H9 (cell line): ENCODE data around the gene CSAD. TPM values are rescaled to one million over a fixed set of nuclear protein-coding genes. Genes with fewer than 3 reads are reported as not detected.

Experiments
- DNase-seq: peaks from one replicate; pipeline ENCODE4 v3.0.0-alpha.2; 2017
- H2AFZ ChIP-seq: one replicate; pipeline ENCODE4 v1.6.1; 2013; ENCODE audit warnings: mild to moderate bottlenecking, low read length, control low read depth, moderate library complexity
- H2AK5ac ChIP-seq: 2 replicates; pipeline ENCODE4 v1.6.1; 2013; ENCODE audit warnings: low read length, control low read depth, mixed read lengths; ENCODE audit not compliant: insufficient read length
- H2BK120ac ChIP-seq: one replicate; pipeline ENCODE4 v1.6.1; 2013; ENCODE audit warnings: low read depth, mild to moderate bottlenecking, low read length, control low read depth, inconsistent platforms; ENCODE audit not compliant: poor library complexity, severe bottlenecking
- H2BK12ac ChIP-seq: 2 replicates; pipeline ENCODE4 v1.6.1; 2013; ENCODE audit warnings: low read length, control low read depth, mixed read lengths, low read depth; ENCODE audit not compliant: insufficient read length
- H2BK15ac ChIP-seq: 2 replicates; pipeline ENCODE4 v1.6.1; 2013; ENCODE audit warnings: low read depth, low read length, control low read depth
- H2BK20ac ChIP-seq: one replicate; pipeline ENCODE4 v1.6.1; 2013; ENCODE audit warnings: low read depth, mild to moderate bottlenecking, low read length, control low read depth, inconsistent platforms; ENCODE audit not compliant: poor library complexity, severe bottlenecking
- H2BK5ac ChIP-seq: 2 replicates; pipeline ENCODE4 v1.6.1; 2013; ENCODE audit warnings: low read length, control low read depth, mixed read lengths; ENCODE audit not compliant: insufficient read length
- H3K14ac ChIP-seq: 2 replicates; pipeline ENCODE4 v1.6.1; 2013; ENCODE audit warnings: low read length, control low read depth; ENCODE audit not compliant: insufficient read depth
- H3K18ac ChIP-seq: 2 replicates; pipeline ENCODE4 v1.6.1; 2013; ENCODE audit warnings: low read depth, mild to moderate bottlenecking, mixed read lengths, low read length, control low read depth; ENCODE audit not compliant: insufficient read length
- H3K23ac ChIP-seq: 2 replicates; pipeline ENCODE4 v1.6.1; 2013; ENCODE audit warnings: low read length, control low read depth, mixed read lengths, low read depth; ENCODE audit not compliant: insufficient read length
- H3K23me2 ChIP-seq: 2 replicates; pipeline ENCODE4 v1.6.1; 2013; ENCODE audit warnings: low read depth, mild to moderate bottlenecking, mixed read lengths, low read length, control low read depth; ENCODE audit not compliant: insufficient read length, poor library complexity, severe bottlenecking
- H3K27ac ChIP-seq: 2 replicates; pipeline ENCODE4 v1.5.1; 2013; ENCODE audit warnings: low read length, control low read depth, mixed read lengths, low read depth; ENCODE audit not compliant: insufficient read length
- H3K27me3 ChIP-seq: 2 replicates; pipeline ENCODE4 v1.6.1; 2013; ENCODE audit warnings: low read length, control low read depth, inconsistent platforms; ENCODE audit not compliant: insufficient read depth
- H3K4ac ChIP-seq: 2 replicates; pipeline ENCODE4 v1.6.1; 2013; ENCODE audit warnings: low read depth, mild to moderate bottlenecking, control low read depth, inconsistent platforms, low read length, moderate library complexity
- H3K4me1 ChIP-seq: 2 replicates; pipeline ENCODE4 v1.6.1; 2013; ENCODE audit warnings: low read length, control low read depth, inconsistent platforms; ENCODE audit not compliant: insufficient read depth
- H3K4me2 ChIP-seq: 2 replicates; pipeline ENCODE4 v1.6.1; 2013; ENCODE audit warnings: low read length, control low read depth, mixed read lengths; ENCODE audit not compliant: insufficient read length, insufficient read depth
- H3K56ac ChIP-seq: 2 replicates; pipeline ENCODE4 v1.6.1; 2013; ENCODE audit warnings: low read depth, mild to moderate bottlenecking, mixed read lengths, low read length, control low read depth; ENCODE audit not compliant: insufficient read length
- H3K79me1 ChIP-seq: 2 replicates; pipeline ENCODE4 v1.6.1; 2013; ENCODE audit warnings: low read depth, mild to moderate bottlenecking, moderate library complexity, low read length, control low read depth, inconsistent platforms; ENCODE audit not compliant: insufficient read depth, poor library complexity, severe bottlenecking
- H3K79me2 ChIP-seq: 2 replicates; pipeline ENCODE4 v1.6.1; 2013; ENCODE audit warnings: low read length, control low read depth, inconsistent platforms; ENCODE audit not compliant: insufficient read depth
- H3K9ac ChIP-seq: 2 replicates; pipeline ENCODE4 v1.6.1; 2013; ENCODE audit warnings: low read length, control low read depth, mixed read lengths; ENCODE audit not compliant: insufficient read length; ENCODE audit errors: extremely low read depth
- H3K9me3 ChIP-seq: one replicate; pipeline ENCODE4 v1.6.1; 2013; ENCODE audit warnings: low read depth, low read length, inconsistent platforms; ENCODE audit not compliant: control insufficient read depth
- H3T11ph ChIP-seq: one replicate; pipeline ENCODE4 v1.6.1; 2013; ENCODE audit warnings: mild to moderate bottlenecking, low read length, control low read depth, inconsistent platforms
- H4K20me1 ChIP-seq: one replicate; pipeline ENCODE4 v1.6.1; 2013; ENCODE audit not compliant: control insufficient read depth, insufficient read length, insufficient read depth
- H4K5ac ChIP-seq: 2 replicates; pipeline ENCODE4 v1.6.1; 2013; ENCODE audit warnings: low read depth, mild to moderate bottlenecking, mixed read lengths, low read length, control low read depth; ENCODE audit not compliant: insufficient read length
- H4K8ac ChIP-seq: replicated peaks from 2 replicates; pipeline ENCODE4 v1.6.1; 2013; ENCODE audit warnings: low read length, control low read depth, mixed read lengths, low read depth; ENCODE audit not compliant: insufficient read length
- H4K91ac ChIP-seq: 2 replicates; pipeline ENCODE4 v1.6.1; 2013; ENCODE audit warnings: low read depth, mild to moderate bottlenecking, moderate library complexity, mixed read lengths, low read length, control low read depth; ENCODE audit not compliant: insufficient read length
- H3K27ac Mint-ChIP-seq, 3 experiments: 2 replicates in 2 of 3; 3 replicates in 1 of 3; pipeline ENCODE4 v1.8.0; 2020 to 2021; ENCODE audit warnings: mixed read lengths in 3 of 3, mild to moderate bottlenecking in 1 of 3, moderate library complexity in 1 of 3
- H3K27me3 Mint-ChIP-seq: 2 replicates; pipeline ENCODE4 v1.8.0; 2021; ENCODE audit warnings: low read depth, mild to moderate bottlenecking, moderate library complexity, mixed read lengths
- H3K36me3 Mint-ChIP-seq, 3 experiments: 2 replicates in 2 of 3; 3 replicates in 1 of 3; pipeline ENCODE4 v1.8.0; 2020 to 2021; ENCODE audit warnings: low read depth in 3 of 3, mixed read lengths in 3 of 3; ENCODE audit not compliant: insufficient read depth in 1 of 3
- H3K4me1 Mint-ChIP-seq, 2 experiments: 2 replicates each; pipeline ENCODE4 v1.8.0; 2020; ENCODE audit warnings: mixed read lengths in 2 of 2
- H3K4me3 Mint-ChIP-seq, 2 experiments: 2 replicates in 1 of 2; 3 replicates in 1 of 2; pipeline ENCODE4 v1.8.0; 2020 to 2021; ENCODE audit warnings: mild to moderate bottlenecking in 2 of 2, mixed read lengths in 2 of 2, moderate library complexity in 1 of 2
- H3K9me3 Mint-ChIP-seq, 2 experiments: 2 replicates in 1 of 2; 3 replicates in 1 of 2; pipeline ENCODE4 v1.8.0; 2020; ENCODE audit warnings: mild to moderate bottlenecking in 2 of 2, mixed read lengths in 2 of 2, moderate library complexity in 1 of 2
- CTCF ChIP-seq: fragments of 200-600 bp; sonication (generic); conservative IDR thresholded peaks from 3 replicates; pipeline ENCODE4 v1.8.0; 2021; ENCODE audit warnings: antibody characterized with exemption, mild to moderate bottlenecking
- WGBS: extraction: QIAGEN DNeasy Blood & Tissue Kit; methylation state at CpG from one replicate; pipeline ENCODE4 v1.1.7; 2013; ENCODE audit warnings: missing lambda C conversion rate, low lambda C conversion rate, mixed read lengths; ENCODE audit not compliant: insufficient read length; ENCODE audit errors: extremely low coverage; 5-methylcytosine and 5-hydroxymethylcytosine counted together
- total RNA-seq: library from RNA; stranded (reverse); gene quantifications from 2 replicates; pipeline ENCODE4 v1.2.1, GENCODE V29; 2021

CSAD gene
- total RNA-seq, 1 experiment from 2014 or later, result 7.4 TPM

DNA sequence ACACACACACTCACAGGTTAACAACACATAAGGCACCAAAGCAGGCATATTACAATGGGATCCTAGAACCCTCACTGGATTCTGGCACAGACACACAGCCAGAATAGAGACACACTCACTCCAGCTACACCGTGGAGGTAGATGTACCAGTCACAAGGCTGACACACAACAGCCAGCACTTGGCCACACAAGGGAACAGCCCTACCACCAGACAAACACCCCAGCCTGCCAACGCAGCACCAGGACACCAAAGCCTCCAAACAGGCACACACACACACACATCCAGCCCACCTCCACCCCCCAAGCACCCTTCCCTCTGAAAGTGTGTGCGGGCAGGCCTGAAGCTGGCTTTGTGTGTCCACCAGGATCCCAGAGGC is 37.2 kb upstream of the CSAD start:
- no peaks in the 10 kb centered on the region for H4K20me1 ChIP-seq
- no peak overlapping the region for H3K14ac ChIP-seq
- no peak overlapping the region for H2AK5ac ChIP-seq
- Mint-ChIP-seq H3K27ac (peak overlapping the region; percentile 85 to 98 (median 92)), H3K4me1 (peaks cover 72 to 77% of the 10 kb centered on the region in 2 experiments), H3K27me3 (peaks cover 17% of the 10 kb centered on the region), H3K36me3 (peaks cover 8 to 30% (median 26%) of the 10 kb centered on the region in 3 experiments; a peak in 6 of 7 replicates), H3K4me3 (peak overlapping the region; percentile 86 to 94), H3K9me3 (no peaks in the 10 kb centered on the region; a peak in 2 of 5 replicates)
- H3K18ac ChIP-seq, result no peak overlapping the region
- H4K5ac ChIP-seq, result no peak overlapping the region
- no peak overlapping the region for H3T11ph ChIP-seq
- peak; percentile 51 for DNase-seq
- peak overlapping the region; percentile 99 for H3K4me2 ChIP-seq
- WGBS, result no CpG with 5 or more reads among the region's 3 CpGs
- no peak overlapping the region for H2BK15ac ChIP-seq
- H3K79me2 ChIP-seq, result peaks cover 4% of the 10 kb centered on the region; the same call in 1 of the 2 replicates
- no peak overlapping the region for H2BK20ac ChIP-seq
- H3K23me2 ChIP-seq, result peaks cover 22% of the 10 kb centered on the region
- no peaks in the 10 kb centered on the region for H3K79me1 ChIP-seq
- H4K91ac ChIP-seq, result no peak overlapping the region
- peaks cover 3% of the 10 kb centered on the region; the same call in 1 of the 2 replicates for H3K27me3 ChIP-seq
- TF ChIP-seq CTCF, result no peak
- no peak overlapping the region for H2AFZ ChIP-seq
- peaks cover 37% of the 10 kb centered on the region; the same call in 1 of the 2 replicates for H3K4me1 ChIP-seq
- no peak overlapping the region for H2BK5ac ChIP-seq
- no peak overlapping the region for H3K56ac ChIP-seq
- H3K23ac ChIP-seq, result no peak overlapping the region
- H3K4ac ChIP-seq, result no peak overlapping the region
- no peaks in the 10 kb centered on the region for H3K9me3 ChIP-seq
- no peak overlapping the region for H3K27ac ChIP-seq
- H2BK120ac ChIP-seq, result no peak overlapping the region
- H3K9ac ChIP-seq, result no peak overlapping the region
- H4K8ac ChIP-seq, result no peak overlapping the region
- no peak overlapping the region for H2BK12ac ChIP-seq
